HG02642 (cell line): Measurements from ENCODE around the gene ZBTB42.
A peak's percentile ranks its signal among the peaks of the same experiment; 100 is the strongest.

Experiments used
- ATAC-seq: cut with Tn5 transposase; IDR thresholded peaks from one replicate; pipeline ENCODE4 v1.9.1; 2021; ENCODE audit warnings: mild to moderate bottlenecking; ENCODE audit not compliant: unreplicated experiment, poor library complexity

The ZBTB42 gene

DNA sequence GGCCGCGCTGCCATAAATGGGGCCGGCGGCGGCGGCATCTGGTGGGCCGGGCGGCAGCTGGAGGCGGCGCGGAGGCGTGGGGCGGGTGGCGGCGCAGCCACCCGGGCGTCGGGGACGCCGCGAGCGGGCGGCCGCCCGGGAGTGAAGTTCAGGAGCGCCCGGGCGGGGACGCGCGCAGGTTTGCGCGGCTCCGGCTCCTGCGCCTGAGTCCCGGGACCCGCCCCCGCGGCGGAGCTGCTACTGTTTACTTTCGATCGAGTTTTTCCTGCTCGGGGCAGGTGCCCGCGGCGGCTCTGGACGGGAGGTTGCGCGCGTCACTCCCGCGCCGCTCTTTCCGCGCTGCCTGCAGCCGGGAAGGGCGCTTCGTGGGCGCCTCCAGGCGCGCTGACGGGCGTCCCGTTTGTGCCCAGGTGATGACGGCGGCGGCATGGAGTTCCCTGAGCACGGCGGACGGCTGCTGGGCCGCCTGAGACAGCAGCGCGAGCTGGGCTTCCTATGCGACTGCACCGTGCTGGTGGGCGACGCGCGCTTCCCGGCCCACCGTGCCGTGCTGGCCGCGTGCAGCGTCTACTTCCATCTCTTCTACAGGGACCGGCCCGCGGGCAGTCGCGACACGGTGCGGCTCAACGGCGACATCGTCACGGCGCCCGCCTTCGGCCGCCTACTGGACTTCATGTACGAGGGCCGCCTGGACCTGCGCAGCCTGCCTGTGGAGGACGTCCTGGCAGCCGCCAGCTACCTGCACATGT lies at the start of gene ZBTB42:
Gene ZBTB42, plus strand, starts transcription at position 331 of the 749 bp plus-strand sequence. Its CDS starts 97 bp downstream, at position 428.
- peak; percentile 33 for ATAC-seq

- no peak for ATAC-seq
Measured at GRCh38 chr14:104751539-104752422, 49.1 kb upstream of the ZBTB42 start.

DNA sequence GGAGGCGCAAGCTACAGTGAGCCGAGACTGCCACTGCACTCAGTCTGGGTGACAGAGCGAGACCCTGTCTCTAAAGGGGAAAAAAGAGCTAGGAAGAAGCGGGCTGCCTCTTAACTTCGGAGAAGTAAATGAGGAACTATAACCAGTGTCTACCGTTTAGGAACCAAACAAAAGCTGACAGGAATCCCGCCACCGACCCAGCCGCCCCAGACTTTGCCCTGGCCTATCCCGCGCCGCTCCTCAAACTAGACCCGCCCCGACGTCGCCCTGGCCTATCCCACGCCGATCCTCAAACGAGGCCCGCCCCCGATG lies 48.5 kb upstream of the ZBTB42 start:
- ATAC-seq = no peak

DNA sequence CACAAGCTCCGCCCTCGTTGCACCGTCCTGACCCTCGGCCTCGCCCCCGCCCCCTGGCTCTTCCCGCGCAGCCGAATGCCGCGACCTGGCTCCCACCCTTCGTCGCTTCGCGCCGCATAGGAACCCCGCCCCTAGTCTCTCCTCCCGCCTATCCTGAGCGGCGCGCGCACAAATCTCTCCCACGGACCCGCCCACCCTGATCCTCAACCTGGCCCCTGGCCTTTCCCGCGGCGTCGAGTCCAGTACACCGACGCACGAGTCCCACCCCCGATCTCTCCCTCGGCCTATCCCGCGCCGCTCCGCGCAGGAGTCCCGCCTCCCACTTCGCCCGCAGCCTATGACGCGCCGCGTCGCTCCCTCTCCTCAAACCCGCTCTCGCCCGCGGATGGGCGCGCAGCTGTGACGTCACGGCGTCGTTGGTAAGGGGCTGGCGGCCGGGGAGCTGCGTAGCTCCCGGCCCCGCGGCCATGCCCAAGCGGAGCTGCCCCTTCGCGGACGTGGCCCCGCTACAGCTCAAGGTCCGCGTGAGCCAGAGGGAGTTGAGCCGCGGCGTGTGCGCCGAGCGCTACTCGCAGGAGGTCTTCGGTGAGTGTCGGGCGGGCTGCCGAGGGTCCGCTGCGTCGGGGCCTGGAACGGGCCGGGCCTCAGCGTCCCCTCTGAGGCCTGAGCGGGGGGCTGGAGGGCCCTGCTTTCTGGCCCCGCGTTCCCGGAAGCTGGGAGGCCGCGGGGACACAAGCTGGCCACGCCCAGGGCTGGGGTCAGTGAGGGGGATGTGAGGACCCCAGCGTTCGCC lies 48.0 kb upstream of the ZBTB42 start, which contains the start of gene SIVA1:
Gene SIVA1, plus strand, starts transcription at position 413 of the 793 bp plus-strand sequence. Its CDS starts 55 bp downstream, at position 468.
- peak; percentile 90 for ATAC-seq

GRCh38 chr14:104753528-104754212 lies 47.2 kb upstream of the ZBTB42 start:
- ATAC-seq = no peak

DNA sequence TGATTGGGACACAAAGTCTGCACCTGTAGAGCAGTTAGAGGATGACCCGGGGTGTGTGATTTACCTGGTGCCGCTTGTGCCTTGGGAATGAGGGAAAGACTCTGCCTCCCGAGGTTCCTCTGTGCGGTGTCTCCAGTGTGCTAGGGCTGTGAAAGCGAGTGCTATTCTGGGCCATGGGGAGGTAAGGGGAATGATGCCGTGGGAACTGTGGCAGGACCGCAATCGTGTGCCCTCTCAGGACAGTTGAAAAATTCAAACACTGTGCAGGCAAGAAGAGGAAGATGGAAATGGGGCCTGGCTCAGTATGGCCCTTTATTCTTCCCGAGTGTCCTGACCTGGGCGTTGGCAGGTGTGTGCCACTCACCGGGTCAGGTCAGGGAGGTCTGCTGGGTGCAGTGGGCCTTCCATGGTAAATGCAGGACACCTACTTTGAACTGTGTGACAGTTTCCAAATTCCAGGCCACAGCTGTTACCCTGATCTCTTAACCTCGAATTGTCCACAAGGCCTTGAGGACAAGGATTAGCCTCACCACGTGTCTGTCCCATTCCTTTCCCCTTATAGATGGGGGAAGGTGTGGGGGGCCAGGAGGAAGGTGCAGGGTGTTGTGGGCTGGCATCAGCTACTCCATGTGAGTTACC lies 46.6 kb upstream of the ZBTB42 start:
- ATAC-seq = no peak

GRCh38 chr14:104755621-104756020 lies 45.3 kb upstream of the ZBTB42 start:
- ATAC-seq = no peak

DNA sequence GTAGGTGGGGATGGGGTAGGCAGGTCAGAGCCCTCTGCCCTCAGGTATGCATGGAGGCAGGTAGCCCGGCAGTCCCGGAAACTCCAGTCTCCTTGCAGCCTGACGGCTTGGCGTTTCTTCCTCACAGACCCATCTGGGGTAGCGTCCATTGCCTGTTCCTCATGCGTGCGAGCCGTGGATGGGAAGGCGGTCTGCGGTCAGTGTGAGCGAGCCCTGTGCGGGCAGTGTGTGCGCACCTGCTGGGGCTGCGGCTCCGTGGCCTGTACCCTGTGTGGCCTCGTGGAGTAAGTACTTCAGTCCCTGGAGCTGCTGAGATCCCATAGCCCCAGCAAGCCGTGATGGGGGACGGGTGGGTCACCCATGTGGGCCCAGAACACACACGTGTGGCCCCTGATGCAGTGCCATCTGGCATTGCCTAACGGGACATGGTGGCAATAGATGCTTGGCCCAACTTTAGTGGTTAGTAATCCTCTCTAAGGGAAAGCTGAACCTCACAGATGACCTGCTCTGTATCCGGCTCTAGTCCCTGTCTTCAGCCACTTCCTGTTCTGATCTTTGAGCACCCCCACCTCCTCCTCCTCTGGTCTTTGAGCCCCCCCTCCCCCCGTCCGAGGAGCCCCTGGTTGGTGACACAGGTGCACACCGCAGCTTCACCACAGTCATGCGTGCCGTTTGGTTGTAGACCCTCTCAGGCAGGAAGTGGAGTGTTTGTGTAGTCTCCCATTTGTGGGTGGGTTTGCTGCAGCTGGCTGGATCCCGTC lies 44.2 kb upstream of the ZBTB42 start:
- no peak for ATAC-seq

DNA sequence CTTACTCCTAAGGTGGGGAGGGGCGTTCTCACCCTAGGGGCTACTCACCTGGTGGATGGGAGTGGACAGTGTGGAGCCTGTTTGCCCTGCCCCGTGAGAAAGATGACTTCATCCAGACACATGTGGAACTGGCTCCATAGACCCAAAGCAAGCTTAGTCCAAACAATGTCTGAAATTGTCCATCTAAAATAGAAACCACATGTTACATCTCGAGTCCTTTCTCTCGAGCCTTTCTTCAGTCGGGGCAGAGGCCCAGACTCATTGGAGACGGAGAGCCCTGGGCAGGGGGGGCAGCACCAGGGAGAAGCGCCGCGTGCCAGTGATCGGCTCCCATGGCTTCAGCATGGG lies 43.7 kb upstream of the ZBTB42 start:
- no peak for ATAC-seq

- ATAC-seq = no peak
Measured at GRCh38 chr14:104757681-104758392, 43.1 kb upstream of the ZBTB42 start.

DNA sequence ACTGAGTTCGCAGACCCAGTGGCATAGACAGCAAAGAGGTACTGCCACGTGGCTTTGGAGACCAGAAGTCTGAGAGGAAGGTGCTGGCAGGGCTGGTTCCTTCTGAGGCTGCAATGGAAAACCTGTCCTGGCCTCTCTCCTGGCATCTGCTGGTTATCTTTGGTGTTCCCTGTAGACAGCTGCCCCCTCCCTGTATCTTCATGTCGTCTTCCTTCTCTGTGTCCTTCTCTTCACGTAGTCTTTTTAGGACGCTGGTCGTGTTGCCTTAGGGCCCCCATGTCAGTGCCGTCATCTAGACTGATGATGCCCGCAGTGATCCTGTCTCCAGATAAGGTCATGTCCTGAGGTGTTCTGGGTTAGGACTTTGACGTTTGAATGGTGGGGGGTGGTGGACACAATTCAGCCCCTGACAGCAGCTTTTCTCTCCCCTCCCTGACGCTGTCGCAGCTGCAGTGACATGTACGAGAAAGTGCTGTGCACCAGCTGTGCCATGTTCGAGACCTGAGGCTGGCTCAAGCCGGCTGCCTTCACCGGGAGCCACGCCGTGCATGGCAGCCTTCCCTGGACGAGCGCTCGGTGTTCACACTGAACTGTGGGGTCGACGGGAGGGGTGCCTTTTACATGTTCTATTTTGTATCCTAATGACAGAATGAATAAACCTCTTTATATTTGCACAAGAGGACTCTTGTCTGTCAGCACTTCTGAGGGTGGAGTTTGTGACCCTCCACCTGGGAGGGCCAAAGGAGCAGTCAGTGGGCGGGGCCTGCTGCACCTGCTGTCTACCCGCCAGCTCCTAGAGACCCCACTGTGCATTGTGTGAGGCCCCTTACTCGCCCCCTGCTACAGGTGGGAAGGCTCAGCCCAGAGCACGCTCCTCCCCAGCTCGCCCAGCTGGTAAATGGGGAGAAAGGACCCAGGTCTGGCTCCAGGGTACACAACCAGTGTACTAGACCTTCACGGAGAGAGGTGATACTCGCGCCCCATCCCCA lies 41.6 kb upstream of the ZBTB42 start:
- no peak for ATAC-seq

- no peak for ATAC-seq
Measured at GRCh38 chr14:104765517-104765916, 35.4 kb upstream of the ZBTB42 start.

DNA sequence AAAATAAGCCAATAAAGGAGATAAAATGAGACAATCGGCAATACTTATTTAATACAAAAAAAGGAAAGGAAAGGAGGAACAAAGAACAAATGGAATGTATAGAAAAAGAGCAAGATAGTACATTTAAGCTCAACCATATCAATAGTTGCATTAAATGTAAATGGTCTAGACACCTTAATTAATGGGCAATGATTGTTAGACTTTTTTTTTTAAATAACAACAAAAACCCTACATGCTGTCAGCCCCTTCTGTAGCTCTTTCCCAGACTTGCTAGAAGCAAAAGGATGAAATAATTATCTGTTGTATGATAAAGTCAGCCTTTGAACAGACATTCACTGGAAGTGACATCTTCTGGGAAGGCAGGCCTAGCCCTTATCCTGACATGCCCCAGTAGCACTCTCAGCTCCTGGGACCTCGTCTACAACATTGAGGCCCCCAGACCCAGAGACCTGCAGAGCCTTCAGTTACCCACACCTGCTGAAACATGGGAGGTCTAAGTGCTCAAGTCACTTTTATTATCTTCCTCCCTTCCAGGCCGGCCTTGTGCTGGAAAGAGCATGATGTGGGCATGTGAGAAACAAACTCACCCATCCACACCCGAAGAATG lies 34.5 kb upstream of the ZBTB42 start:
- no peak for ATAC-seq

DNA sequence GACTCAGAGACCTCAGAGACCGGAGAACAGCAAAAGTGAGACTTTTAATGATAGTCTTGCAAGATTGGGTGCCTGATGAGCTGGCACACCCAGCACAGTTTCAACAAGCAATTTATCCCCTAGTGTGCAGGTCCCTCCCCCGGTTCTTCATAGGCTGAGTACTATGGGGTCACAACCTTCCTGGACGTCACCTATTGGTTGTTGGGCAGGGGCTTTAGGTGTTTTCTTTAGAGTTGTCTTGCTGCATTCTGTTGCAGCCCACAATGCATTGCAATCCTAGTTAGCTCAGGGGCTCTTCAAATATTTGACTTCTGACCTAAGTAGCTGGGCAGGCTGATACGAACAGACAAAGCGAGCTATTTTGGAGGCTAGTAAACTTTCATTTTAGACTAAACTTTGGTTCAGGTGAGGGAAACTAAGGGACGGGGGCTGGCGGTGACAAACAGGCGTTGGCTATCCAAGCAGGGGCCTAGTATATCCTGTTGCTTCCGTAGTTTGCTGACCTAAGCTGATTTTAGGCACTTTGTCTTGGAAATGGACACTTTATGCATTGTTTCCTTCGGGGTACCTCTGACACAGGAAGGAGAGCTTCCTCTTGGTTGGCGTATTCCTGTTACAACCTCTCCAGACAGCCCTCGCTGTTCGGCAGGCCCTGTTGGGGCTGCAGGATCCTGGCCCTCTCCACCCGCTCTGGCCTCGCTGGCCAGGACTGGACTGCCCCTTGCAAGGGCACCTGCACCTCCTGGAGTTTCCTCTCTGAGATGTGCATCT lies 33.9 kb upstream of the ZBTB42 start:
- no peak for ATAC-seq

- no peak for ATAC-seq
Measured at GRCh38 chr14:104767634-104767918, 33.3 kb upstream of the ZBTB42 start.
